CD1c-positive myeloid dendritic cell (primary cell): ENCODE measurements around the gene PPAT.

ENCODE experiments used
- DNase-seq: peaks from one replicate; pipeline ENCODE4 v3.0.0-alpha.2; 2016; ENCODE audit errors: extremely low spot score

PPAT gene

GRCh38 chr4:56434599-56435139, 746 bp downstream of the PPAT start:
- peak; percentile 28 for DNase-seq

GRCh38 chr4:56433280-56433679, 2.1 kb downstream of the PPAT start:
- no peak for DNase-seq

GRCh38 chr4:56430203-56430602, 5.2 kb downstream of the PPAT start:
- DNase-seq = no peak

- no peak for DNase-seq
These were observed 8.2 kb downstream of the PPAT start for GRCh38 chr4:56427179-56427578.

DNA sequence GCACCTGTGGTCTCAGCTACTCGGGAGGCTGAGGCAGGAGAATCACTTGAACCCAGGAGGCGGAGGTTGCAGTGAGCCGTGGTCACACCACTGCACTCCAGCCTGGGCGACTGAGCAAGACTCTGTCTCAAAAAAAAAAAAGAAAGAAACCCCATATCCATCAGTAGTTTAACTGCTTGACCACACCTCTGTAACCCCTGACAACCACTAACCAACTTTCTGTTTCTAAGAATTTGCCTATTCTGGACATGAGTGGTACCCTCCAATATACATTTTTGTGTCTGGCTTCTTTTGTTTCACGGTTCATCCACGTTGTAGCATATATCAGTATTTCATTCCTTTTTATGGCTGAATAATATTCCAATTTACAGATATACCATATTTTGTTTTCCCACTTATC, 9.1 kb downstream of the PPAT start:
- no peak for DNase-seq

- DNase-seq = no peak
These were observed 9.9 kb downstream of the PPAT start for GRCh38 chr4:56425518-56425917.

DNA sequence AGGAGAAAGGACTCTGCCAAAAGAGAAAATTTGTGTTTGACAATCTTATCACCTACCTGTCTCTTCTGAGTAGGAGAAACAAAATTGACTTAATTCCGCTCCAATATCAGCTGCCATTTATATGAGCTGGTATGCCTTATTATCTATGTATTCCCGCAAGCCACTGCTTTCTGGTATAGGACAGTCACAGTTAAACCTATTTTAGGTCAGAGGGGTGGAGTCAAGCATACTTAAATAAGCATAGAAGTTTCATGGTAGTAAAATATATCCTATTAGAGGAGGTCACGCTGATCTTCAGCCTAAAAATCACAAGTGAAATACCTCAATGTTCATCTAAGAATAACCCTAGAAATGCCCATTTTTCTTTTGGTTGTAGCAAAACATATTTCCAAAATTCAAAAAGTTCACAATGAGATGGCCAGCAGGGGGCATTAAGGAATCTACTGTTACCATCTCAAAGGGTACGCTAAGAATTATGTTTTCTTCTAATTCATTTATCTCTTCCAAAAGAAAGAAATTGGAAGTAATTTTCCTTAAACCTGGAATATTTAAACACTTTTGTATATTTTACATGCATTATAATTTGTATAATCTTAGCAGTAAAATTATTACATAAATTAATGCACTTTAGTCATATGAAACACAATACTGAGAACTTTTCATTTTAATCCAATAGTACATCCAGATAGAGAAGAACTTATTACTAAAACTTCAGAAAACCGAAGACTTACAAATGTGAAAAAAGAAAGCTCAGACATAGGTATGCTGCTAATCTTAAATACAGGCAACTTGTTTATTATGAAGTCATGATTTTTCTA, 10.5 kb downstream of the PPAT start:
- peak; percentile 67 for DNase-seq

DNA sequence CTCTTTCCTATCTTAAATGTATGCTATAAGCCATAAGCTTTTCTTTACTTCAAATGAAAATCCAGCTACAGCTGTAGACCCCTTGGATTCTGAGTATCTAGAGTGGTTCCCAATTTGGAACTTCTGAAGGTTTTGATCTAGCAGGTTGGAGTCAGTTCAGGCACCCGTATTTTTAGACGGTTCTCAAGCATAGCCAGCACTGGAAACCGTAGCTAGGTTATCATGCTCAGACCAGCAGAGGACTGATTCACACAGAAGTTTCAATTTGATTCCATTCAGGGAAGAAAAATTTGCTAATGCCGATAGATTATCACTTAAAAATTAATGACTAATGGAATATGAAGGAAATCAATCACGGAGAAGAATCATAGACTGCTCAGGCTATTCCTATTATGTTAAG, 11.2 kb downstream of the PPAT start:
- DNase-seq = no peak

DNA sequence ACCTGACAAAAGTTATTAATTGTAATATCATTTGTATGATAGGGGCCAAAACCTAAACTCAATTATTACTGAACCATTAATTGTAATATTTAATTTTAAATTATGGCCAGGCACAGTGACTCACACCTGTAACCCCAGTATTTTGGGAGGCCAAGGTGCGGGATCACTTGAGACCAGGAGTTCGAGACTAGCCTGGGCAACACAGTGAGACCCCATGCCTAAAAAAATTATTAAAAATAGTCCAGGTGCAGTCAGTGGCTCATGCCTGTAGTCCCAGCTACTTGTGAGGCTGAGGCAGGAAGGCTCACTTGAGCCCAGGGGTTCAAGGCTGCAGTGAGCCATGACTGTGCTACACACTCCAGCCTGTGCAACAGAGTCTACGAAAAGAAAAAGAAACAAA, 18.0 kb downstream of the PPAT start:
- no peak for DNase-seq

DNA sequence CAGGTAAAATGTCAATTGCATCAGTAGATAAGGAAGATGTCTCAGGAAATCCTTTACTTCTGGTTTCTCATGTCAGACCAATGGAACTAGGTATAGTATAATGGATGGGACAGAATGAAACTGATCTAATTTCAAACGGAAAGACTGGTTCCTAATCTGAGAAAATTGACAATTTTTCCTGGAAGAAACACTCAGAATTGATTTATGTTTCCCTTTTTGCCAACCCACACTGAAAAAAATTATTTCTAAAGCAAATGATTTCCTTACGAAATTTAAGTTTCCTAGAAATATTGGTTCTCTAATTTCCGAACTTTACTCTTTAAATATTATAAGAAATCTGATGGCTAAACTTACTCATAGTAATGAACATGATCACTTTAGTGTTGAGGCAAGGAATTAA, 19.1 kb downstream of the PPAT start:
- no peak for DNase-seq

DNA sequence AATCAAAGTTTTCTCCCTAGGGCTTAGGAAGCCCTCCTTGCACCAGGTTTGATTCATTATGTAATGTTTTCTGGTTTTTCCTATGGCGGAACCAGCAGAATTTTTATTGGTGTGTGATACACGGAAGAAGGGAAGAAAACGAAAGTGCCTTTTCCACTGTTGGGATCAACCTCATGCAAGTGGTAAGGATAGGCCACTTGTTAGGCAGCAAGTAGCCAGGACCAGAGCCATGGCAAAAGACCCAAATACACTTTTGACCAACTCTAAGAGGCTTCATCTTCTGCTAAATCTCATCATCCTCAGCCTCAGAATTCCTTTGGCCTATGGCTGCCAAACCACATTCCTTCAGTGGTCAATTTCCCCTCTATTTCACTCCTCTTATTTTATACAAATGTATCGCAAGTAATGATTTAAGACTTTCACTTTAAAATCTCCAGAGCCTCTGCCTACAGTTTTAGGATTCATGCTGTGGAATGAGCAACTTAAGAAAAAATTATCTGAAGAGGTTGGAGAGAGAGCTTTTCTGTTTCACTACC, 21.2 kb downstream of the PPAT start:
- DNase-seq = no peak

- DNase-seq = no peak
These were observed 25.0 kb downstream of the PPAT start for GRCh38 chr4:56410247-56411062.

- no peak for DNase-seq
These were observed 25.8 kb downstream of the PPAT start for GRCh38 chr4:56409511-56410090.

GRCh38 chr4:56408978-56409377, 26.4 kb downstream of the PPAT start:
- no peak for DNase-seq

DNA sequence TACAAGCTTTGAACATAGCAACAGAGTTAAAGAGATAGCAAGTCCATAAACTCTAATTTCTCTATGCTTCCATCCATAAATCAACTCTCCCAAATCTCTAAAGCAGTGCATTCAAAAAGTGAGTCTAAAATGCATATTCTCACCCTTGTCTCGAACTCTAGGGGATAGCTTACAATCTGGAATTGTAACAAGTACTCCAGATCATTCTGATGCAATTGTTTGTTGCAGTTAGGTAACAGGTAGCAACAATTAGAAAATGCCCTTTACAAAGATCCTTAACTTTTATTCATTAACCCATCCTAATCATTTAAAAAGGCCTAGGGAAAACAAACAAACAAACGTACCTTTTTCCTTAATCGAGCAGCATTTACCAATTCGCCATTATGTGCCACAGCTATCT, 29.3 kb downstream of the PPAT start:
- DNase-seq = no peak

GRCh38 chr4:56405016-56405415, 30.4 kb downstream of the PPAT start:
- DNase-seq = no peak

- DNase-seq = no peak
These were observed 34.9 kb downstream of the PPAT start for GRCh38 chr4:56400560-56400959.

DNA sequence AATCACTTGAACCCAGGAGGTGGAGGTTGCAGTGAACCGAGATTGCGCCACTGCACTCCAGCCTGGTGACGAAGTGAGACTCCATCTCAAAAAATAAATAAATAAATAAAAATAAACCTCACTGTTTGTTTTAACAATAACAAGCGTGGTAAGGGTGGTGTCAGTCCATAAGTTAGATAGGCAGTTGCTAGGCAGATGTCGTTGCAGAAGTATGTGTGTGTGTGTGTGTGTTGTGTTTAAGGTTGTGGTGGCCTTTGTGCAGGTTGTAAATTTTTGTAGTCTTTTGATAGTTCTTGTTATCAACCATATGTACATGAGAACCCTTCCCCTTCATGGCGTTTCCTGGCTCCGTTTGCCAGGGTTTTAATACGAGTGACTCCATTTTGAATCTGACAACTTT, 44.1 kb downstream of the PPAT start:
- DNase-seq = no peak

DNA sequence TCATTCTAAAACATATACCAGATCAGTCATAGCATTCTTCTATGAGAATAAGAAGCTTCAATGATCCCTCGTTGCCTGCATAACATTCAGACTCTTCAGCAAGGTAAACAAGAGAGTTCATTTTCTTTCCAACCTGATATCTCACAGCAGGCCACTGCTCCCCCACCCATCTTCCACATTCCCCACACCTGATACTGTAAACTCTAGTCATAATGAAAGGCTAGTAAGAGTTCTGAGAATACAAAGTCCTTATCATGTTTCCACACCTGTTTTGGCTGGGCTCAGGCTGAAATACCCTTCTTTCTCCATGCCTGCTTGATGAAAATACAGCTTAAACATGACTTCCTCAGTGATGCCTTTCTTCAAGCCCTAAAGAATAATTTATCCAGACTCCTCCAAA, 45.9 kb downstream of the PPAT start:
- DNase-seq = no peak

- DNase-seq = no peak
These were observed 47.1 kb downstream of the PPAT start for GRCh38 chr4:56388306-56388705.

- peak; percentile 97 for DNase-seq
These were observed 48.1 kb downstream of the PPAT start, which contains the start of gene AASDH for GRCh38 chr4:56387023-56388001. Gene AASDH (minus strand): TSS chr4:56387491. CDS start chr4:56384299, 3,192 bp downstream.
